ENCODE results near the gene ACSS3.

DNA sequence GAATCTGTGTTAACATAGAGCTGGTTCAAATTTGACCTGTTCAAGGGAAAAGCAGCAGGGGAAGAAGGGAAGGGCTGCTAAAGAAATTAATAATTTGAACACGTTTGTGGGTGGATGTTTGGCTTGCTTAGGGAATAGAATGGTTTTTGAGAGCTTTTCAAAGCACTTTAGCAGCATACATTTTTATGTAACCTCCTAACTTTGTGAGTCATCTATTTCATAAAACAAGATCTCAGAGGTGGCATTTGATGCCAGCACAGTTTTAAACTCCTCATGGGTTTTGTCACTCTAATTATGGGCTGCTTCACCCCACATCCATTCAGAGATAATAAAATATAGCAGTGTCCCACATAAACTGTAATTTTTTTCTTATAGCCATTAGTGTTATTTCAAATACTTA lies 143.8 kb downstream of the ACSS3 start:
- no peak for TF ChIP-seq POLR2A (conservative IDR thresholded peaks at IDR 0.05)
- TF ChIP-seq NRF1 (conservative IDR thresholded peaks at IDR 0.05 in 1 of 2, IDR thresholded peaks at IDR 0.05 in 1 of 2): no peak
- TF ChIP-seq ZNF24 (IDR thresholded peaks at IDR 0.05): no peak
- TF ChIP-seq MAFK (IDR thresholded peaks at IDR 0.05; ENCODE audit: low read length): no peak
- TF ChIP-seq, protein P1, sequence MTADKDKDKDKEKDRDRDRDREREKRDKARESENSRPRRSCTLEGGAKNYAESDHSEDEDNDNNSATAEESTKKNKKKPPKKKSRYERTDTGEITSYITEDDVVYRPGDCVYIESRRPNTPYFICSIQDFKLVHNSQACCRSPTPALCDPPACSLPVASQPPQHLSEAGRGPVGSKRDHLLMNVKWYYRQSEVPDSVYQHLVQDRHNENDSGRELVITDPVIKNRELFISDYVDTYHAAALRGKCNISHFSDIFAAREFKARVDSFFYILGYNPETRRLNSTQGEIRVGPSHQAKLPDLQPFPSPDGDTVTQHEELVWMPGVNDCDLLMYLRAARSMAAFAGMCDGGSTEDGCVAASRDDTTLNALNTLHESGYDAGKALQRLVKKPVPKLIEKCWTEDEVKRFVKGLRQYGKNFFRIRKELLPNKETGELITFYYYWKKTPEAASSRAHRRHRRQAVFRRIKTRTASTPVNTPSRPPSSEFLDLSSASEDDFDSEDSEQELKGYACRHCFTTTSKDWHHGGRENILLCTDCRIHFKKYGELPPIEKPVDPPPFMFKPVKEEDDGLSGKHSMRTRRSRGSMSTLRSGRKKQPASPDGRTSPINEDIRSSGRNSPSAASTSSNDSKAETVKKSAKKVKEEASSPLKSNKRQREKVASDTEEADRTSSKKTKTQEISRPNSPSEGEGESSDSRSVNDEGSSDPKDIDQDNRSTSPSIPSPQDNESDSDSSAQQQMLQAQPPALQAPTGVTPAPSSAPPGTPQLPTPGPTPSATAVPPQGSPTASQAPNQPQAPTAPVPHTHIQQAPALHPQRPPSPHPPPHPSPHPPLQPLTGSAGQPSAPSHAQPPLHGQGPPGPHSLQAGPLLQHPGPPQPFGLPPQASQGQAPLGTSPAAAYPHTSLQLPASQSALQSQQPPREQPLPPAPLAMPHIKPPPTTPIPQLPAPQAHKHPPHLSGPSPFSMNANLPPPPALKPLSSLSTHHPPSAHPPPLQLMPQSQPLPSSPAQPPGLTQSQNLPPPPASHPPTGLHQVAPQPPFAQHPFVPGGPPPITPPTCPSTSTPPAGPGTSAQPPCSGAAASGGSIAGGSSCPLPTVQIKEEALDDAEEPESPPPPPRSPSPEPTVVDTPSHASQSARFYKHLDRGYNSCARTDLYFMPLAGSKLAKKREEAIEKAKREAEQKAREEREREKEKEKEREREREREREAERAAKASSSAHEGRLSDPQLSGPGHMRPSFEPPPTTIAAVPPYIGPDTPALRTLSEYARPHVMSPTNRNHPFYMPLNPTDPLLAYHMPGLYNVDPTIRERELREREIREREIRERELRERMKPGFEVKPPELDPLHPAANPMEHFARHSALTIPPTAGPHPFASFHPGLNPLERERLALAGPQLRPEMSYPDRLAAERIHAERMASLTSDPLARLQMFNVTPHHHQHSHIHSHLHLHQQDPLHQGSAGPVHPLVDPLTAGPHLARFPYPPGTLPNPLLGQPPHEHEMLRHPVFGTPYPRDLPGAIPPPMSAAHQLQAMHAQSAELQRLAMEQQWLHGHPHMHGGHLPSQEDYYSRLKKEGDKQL (CRISPR knock-in tag; IDR thresholded peaks at IDR 0.05; ENCODE audit: borderline replicate concordance): no peak
- TF ChIP-seq, protein P2, sequence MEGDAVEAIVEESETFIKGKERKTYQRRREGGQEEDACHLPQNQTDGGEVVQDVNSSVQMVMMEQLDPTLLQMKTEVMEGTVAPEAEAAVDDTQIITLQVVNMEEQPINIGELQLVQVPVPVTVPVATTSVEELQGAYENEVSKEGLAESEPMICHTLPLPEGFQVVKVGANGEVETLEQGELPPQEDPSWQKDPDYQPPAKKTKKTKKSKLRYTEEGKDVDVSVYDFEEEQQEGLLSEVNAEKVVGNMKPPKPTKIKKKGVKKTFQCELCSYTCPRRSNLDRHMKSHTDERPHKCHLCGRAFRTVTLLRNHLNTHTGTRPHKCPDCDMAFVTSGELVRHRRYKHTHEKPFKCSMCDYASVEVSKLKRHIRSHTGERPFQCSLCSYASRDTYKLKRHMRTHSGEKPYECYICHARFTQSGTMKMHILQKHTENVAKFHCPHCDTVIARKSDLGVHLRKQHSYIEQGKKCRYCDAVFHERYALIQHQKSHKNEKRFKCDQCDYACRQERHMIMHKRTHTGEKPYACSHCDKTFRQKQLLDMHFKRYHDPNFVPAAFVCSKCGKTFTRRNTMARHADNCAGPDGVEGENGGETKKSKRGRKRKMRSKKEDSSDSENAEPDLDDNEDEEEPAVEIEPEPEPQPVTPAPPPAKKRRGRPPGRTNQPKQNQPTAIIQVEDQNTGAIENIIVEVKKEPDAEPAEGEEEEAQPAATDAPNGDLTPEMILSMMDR (IDR thresholded peaks at IDR 0.05 in 2 of 3, conservative IDR thresholded peaks at IDR 0.05 in 1 of 3; ENCODE audit: insufficient read depth in 2 of 3, low read depth in 1 of 3, low read length in 3 of 3): no peak
- TF ChIP-seq, protein P3, sequence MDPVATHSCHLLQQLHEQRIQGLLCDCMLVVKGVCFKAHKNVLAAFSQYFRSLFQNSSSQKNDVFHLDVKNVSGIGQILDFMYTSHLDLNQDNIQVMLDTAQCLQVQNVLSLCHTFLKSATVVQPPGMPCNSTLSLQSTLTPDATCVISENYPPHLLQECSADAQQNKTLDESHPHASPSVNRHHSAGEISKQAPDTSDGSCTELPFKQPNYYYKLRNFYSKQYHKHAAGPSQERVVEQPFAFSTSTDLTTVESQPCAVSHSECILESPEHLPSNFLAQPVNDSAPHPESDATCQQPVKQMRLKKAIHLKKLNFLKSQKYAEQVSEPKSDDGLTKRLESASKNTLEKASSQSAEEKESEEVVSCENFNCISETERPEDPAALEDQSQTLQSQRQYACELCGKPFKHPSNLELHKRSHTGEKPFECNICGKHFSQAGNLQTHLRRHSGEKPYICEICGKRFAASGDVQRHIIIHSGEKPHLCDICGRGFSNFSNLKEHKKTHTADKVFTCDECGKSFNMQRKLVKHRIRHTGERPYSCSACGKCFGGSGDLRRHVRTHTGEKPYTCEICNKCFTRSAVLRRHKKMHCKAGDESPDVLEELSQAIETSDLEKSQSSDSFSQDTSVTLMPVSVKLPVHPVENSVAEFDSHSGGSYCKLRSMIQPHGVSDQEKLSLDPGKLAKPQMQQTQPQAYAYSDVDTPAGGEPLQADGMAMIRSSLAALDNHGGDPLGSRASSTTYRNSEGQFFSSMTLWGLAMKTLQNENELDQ (CRISPR knock-in tag; IDR thresholded peaks at IDR 0.05; ENCODE audit: borderline replicate concordance): no peak
- TF ChIP-seq ETV5 (CRISPR knock-in tag; IDR thresholded peaks at IDR 0.05; ENCODE audit: low read depth): no peak
- no peak for TF ChIP-seq SIN3A (IDR thresholded peaks at IDR 0.05; ENCODE audit: borderline replicate concordance in 2 of 2, control insufficient read depth in 1 of 2, low read depth in 2 of 2, low read length in 2 of 2)
- no peak for TF ChIP-seq EZH2 (IDR thresholded peaks at IDR 0.05; ENCODE audit: borderline replicate concordance, low read depth, low read length)

Data from K562 (cell line).